PFSK-1 (cell line): Measurements from ENCODE around the gene KCNN1.

Source experiments
- FOXP2 ChIP-seq: optimal IDR thresholded peaks from 2 replicates; pipeline ENCODE3; 2011; ENCODE audit warnings: borderline replicate concordance, control low read depth, inconsistent platforms; ENCODE audit not compliant: insufficient read depth; ENCODE audit errors: extremely low read length, extremely low read depth
- POLR2AphosphoS5 ChIP-seq: IDR thresholded peaks from 2 replicates; pipeline ENCODE4 v1.6.1; 2012; ENCODE audit warnings: low read depth, mild to moderate bottlenecking, control low read depth, low read length, moderate library complexity
- REST ChIP-seq, 2 experiments: IDR thresholded peaks; 2 replicates each; pipeline versions ENCODE4 v1.6.1 to v1.8.0; 2011 to 2012; ENCODE audit warnings: low read depth in 2 of 2, low read length in 2 of 2, control low read depth in 1 of 2, inconsistent platforms in 1 of 2, mild to moderate bottlenecking in 1 of 2, moderate library complexity in 1 of 2; ENCODE audit not compliant: insufficient read depth in 1 of 2
- SIN3A ChIP-seq: IDR thresholded peaks from 2 replicates; pipeline ENCODE4 v1.6.1; 2012; ENCODE audit warnings: mild to moderate bottlenecking, low read length, moderate library complexity, borderline replicate concordance; ENCODE audit not compliant: insufficient read depth
- TAF1 ChIP-seq: IDR thresholded peaks from 2 replicates; pipeline ENCODE4 v1.6.1; 2012; ENCODE audit warnings: low read length, control low read depth, borderline replicate concordance; ENCODE audit not compliant: insufficient read depth

GRCh38 chr19:17957885-17958284 lies 9.0 kb upstream of the KCNN1 start:
- TF ChIP-seq REST (IDR thresholded peaks at IDR 0.05; ENCODE audit: insufficient read depth in 1 of 2, low read depth in 2 of 2, low read length in 2 of 2) (no peak), POLR2AphosphoS5 (no peak), TAF1 (no peak), SIN3A (no peak), FOXP2 (no peak)
